ENCODE measurements around the gene RNASET2.

DNA sequence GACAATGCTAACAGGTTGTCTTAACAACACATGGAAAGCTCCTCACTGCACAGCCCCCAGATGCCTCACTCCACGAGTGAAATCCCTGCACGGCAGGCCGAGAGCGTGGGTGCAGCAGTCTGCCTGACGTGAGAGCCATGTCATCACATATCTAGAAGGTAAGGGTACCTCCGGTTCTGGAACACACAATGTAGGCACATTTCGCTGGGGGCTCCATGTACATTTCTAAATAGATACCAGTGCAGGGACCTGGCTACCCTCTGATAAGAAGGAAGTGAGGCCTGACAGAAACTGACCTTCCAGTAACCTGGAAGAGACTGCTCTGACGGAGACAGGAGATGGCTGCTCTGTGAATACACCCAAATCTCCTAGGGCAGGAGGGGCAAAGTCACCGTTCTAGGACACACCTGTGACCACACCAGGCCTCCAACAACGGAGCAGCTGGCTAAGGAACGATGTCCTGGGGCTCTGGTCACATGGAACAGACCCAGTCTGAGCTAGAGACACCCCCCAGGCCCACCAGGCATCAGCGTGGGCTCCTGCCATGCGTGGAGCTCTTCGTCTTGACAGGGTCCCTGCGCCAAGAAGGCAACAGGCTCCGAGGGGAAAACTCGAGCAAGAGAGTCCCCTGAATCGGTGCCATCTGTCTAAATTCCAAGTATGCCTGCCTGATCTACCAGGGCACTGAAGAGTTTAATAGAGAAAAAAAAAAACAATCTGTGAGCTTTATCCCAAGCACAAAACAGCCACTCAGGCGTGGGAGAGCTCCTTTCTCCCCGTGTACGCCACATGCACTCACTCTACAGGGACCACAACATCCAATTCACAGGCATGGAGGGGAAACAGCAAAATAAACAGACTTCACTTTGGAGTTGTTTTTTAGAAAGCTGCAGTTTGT lies 27.5 kb downstream of the RNASET2 start:
- no peak for TF ChIP-seq EZH2 (IDR thresholded peaks at IDR 0.05; ENCODE audit: borderline replicate concordance, insufficient read depth, low read length, poor library complexity, severe bottlenecking)
- TF ChIP-seq, protein P1, sequence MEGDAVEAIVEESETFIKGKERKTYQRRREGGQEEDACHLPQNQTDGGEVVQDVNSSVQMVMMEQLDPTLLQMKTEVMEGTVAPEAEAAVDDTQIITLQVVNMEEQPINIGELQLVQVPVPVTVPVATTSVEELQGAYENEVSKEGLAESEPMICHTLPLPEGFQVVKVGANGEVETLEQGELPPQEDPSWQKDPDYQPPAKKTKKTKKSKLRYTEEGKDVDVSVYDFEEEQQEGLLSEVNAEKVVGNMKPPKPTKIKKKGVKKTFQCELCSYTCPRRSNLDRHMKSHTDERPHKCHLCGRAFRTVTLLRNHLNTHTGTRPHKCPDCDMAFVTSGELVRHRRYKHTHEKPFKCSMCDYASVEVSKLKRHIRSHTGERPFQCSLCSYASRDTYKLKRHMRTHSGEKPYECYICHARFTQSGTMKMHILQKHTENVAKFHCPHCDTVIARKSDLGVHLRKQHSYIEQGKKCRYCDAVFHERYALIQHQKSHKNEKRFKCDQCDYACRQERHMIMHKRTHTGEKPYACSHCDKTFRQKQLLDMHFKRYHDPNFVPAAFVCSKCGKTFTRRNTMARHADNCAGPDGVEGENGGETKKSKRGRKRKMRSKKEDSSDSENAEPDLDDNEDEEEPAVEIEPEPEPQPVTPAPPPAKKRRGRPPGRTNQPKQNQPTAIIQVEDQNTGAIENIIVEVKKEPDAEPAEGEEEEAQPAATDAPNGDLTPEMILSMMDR (IDR thresholded peaks at IDR 0.05; ENCODE audit: poor library complexity, severe bottlenecking): no peak
- TF ChIP-seq, protein P2, sequence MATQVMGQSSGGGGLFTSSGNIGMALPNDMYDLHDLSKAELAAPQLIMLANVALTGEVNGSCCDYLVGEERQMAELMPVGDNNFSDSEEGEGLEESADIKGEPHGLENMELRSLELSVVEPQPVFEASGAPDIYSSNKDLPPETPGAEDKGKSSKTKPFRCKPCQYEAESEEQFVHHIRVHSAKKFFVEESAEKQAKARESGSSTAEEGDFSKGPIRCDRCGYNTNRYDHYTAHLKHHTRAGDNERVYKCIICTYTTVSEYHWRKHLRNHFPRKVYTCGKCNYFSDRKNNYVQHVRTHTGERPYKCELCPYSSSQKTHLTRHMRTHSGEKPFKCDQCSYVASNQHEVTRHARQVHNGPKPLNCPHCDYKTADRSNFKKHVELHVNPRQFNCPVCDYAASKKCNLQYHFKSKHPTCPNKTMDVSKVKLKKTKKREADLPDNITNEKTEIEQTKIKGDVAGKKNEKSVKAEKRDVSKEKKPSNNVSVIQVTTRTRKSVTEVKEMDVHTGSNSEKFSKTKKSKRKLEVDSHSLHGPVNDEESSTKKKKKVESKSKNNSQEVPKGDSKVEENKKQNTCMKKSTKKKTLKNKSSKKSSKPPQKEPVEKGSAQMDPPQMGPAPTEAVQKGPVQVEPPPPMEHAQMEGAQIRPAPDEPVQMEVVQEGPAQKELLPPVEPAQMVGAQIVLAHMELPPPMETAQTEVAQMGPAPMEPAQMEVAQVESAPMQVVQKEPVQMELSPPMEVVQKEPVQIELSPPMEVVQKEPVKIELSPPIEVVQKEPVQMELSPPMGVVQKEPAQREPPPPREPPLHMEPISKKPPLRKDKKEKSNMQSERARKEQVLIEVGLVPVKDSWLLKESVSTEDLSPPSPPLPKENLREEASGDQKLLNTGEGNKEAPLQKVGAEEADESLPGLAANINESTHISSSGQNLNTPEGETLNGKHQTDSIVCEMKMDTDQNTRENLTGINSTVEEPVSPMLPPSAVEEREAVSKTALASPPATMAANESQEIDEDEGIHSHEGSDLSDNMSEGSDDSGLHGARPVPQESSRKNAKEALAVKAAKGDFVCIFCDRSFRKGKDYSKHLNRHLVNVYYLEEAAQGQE (IDR thresholded peaks at IDR 0.05; ENCODE audit: borderline replicate concordance): no peak
- TF ChIP-seq POLR2AphosphoS5 (IDR thresholded peaks at IDR 0.05): no peak

Measured in neural cell (in vitro differentiated cells).